ENCODE data around the gene PM20D2.

PM20D2 gene

GRCh38 chr6:89160331-89161092, 14.7 kb downstream of the PM20D2 start:
- no peak overlapping the region for H3K4me3 ChIP-seq (ENCODE audit: low read depth, low read length)
- no peak for TF ChIP-seq CTCF (IDR thresholded peaks at IDR 0.05; ENCODE audit: low read depth, low read length, missing control alignments)
- no peak for DNase-seq (ENCODE audit: low read depth)
- in situ Hi-C loops (cut with HindIII; ENCODE audit: low sequenced_read_pairs): no loop called here

GRCh38 chr6:89161326-89162046, 15.6 kb downstream of the PM20D2 start:
- TF ChIP-seq CTCF (IDR thresholded peaks at IDR 0.05; ENCODE audit: low read depth, low read length, missing control alignments): no peak
- DNase-seq (ENCODE audit: low read depth): peak; percentile 54
- in situ Hi-C loops (cut with HindIII; ENCODE audit: low sequenced_read_pairs): no loop called here
- H3K4me3 ChIP-seq (ENCODE audit: low read depth, low read length): no peak overlapping the region

GRCh38 chr6:89162047-89162371, 16.2 kb downstream of the PM20D2 start:
- H3K4me3 ChIP-seq (ENCODE audit: low read depth, low read length): no peak overlapping the region
- in situ Hi-C loops (cut with HindIII; ENCODE audit: low sequenced_read_pairs): no loop called here
- no peak for DNase-seq (ENCODE audit: low read depth)
- no peak for TF ChIP-seq CTCF (IDR thresholded peaks at IDR 0.05; ENCODE audit: low read depth, low read length, missing control alignments)

- in situ Hi-C loops (cut with HindIII; ENCODE audit: low sequenced_read_pairs): no loop called here
Observed at GRCh38 chr6:89172131-89172530, 26.3 kb downstream of the PM20D2 start.

GRCh38 chr6:89173634-89174033, 27.8 kb downstream of the PM20D2 start:
- in situ Hi-C loops (cut with HindIII; ENCODE audit: low sequenced_read_pairs): no loop called here
- DNase-seq (ENCODE audit: low read depth): no peak
- H3K4me3 ChIP-seq (ENCODE audit: low read depth, low read length): no peak overlapping the region
- TF ChIP-seq CTCF (IDR thresholded peaks at IDR 0.05; ENCODE audit: low read depth, low read length, missing control alignments): no peak

More at GRCh38 chr6:89172131-89172530, 26.3 kb downstream of the PM20D2 start:
- DNase-seq (ENCODE audit: low read depth): no peak
- H3K4me3 ChIP-seq (ENCODE audit: low read depth, low read length): no peak overlapping the region
- TF ChIP-seq CTCF (IDR thresholded peaks at IDR 0.05; ENCODE audit: low read depth, low read length, missing control alignments): no peak

- DNase-seq (ENCODE audit: low read depth): no peak
- H3K4me3 ChIP-seq (ENCODE audit: low read depth, low read length): no peak overlapping the region
- in situ Hi-C loops (cut with HindIII; ENCODE audit: low sequenced_read_pairs): no loop called here
- no peak for TF ChIP-seq CTCF (IDR thresholded peaks at IDR 0.05; ENCODE audit: low read depth, low read length, missing control alignments)
Observed at GRCh38 chr6:89180112-89180511, 34.3 kb downstream of the PM20D2 start.
